Astrocyte (in vitro differentiated cells and primary cell): ENCODE measurements around the gene PHC1. TPM values are rescaled to one million over a fixed set of nuclear protein-coding genes. Genes with fewer than 3 reads are reported as not detected.

Experiments
- DNase-seq: peaks from one replicate; pipeline ENCODE4 v3.0.0-alpha.2; 2010; ENCODE audit warnings: low read depth
- FAIRE-seq: peaks from 2 replicates; lab custom pipeline; 2011; peaks lifted over from hg19 to GRCh38; lab: Jason Lieb, UNC
- H2AFZ ChIP-seq: 2 replicates; pipeline ENCODE4 v1.6.0; 2012; ENCODE audit warnings: low read depth, low read length, inconsistent platforms
- H3K27ac ChIP-seq: 2 replicates; pipeline ENCODE4 v1.5.1; 2011; ENCODE audit warnings: low read depth, low read length, inconsistent platforms
- H3K27me3 ChIP-seq: 2 replicates; pipeline ENCODE4 v1.6.0; 2011; ENCODE audit warnings: low read length, inconsistent platforms; ENCODE audit not compliant: insufficient read depth
- H3K36me3 ChIP-seq: 2 replicates; pipeline ENCODE4 v1.5.1; 2011; ENCODE audit warnings: low read length, inconsistent platforms; ENCODE audit not compliant: insufficient read depth
- H3K4me1 ChIP-seq: 2 replicates; pipeline ENCODE4 v1.5.1; 2011; ENCODE audit warnings: low read length, inconsistent platforms; ENCODE audit not compliant: insufficient read depth
- H3K4me2 ChIP-seq: 2 replicates; pipeline ENCODE4 v1.6.0; 2012; ENCODE audit warnings: low read length, inconsistent platforms
- H3K4me3 ChIP-seq: 2 replicates; pipeline ENCODE4 v1.5.1; 2011; ENCODE audit warnings: low read depth, mild to moderate bottlenecking, low read length, inconsistent platforms; ENCODE audit not compliant: insufficient read depth
- H3K79me2 ChIP-seq: 2 replicates; pipeline ENCODE4 v1.6.0; 2012; ENCODE audit warnings: mild to moderate bottlenecking, low read length, inconsistent platforms; ENCODE audit not compliant: insufficient read depth
- H3K9ac ChIP-seq: 2 replicates; pipeline ENCODE4 v1.6.0; 2012; ENCODE audit warnings: mild to moderate bottlenecking, low read length, inconsistent platforms
- H3K9me3 ChIP-seq: 2 replicates; pipeline ENCODE4 v1.5.1; 2012; ENCODE audit warnings: low read depth, mild to moderate bottlenecking, low read length, inconsistent platforms; ENCODE audit not compliant: insufficient read depth
- H4K20me1 ChIP-seq: 2 replicates; pipeline ENCODE4 v1.6.0; 2012; ENCODE audit warnings: low read length, inconsistent platforms; ENCODE audit not compliant: insufficient read depth
- H3K27ac Mint-ChIP-seq: one replicate; pipeline ENCODE4 v1.8.0; 2021; ENCODE audit warnings: mild to moderate bottlenecking, mixed read lengths; ENCODE audit not compliant: unreplicated experiment
- H3K27me3 Mint-ChIP-seq: one replicate; pipeline ENCODE4 v1.8.0; 2021; ENCODE audit warnings: low read depth, mixed read lengths; ENCODE audit not compliant: unreplicated experiment
- H3K36me3 Mint-ChIP-seq: one replicate; pipeline ENCODE4 v1.8.0; 2021; ENCODE audit warnings: low read depth, mixed read lengths; ENCODE audit not compliant: unreplicated experiment
- H3K4me1 Mint-ChIP-seq: one replicate; pipeline ENCODE4 v1.8.0; 2021; ENCODE audit warnings: low read depth, mixed read lengths; ENCODE audit not compliant: unreplicated experiment
- H3K4me3 Mint-ChIP-seq: one replicate; pipeline ENCODE4 v1.8.0; 2021; ENCODE audit warnings: mild to moderate bottlenecking, moderate library complexity, mixed read lengths; ENCODE audit not compliant: unreplicated experiment
- H3K9me3 Mint-ChIP-seq: one replicate; pipeline ENCODE4 v1.8.0; 2021; ENCODE audit warnings: mild to moderate bottlenecking, mixed read lengths; ENCODE audit not compliant: unreplicated experiment
- CTCF ChIP-seq: IDR thresholded peaks from 2 replicates; pipeline ENCODE4 v1.5.1; 2011; ENCODE audit warnings: low read depth, mild to moderate bottlenecking, inconsistent platforms, low read length, moderate library complexity; ENCODE audit not compliant: insufficient read depth
- EZH2 ChIP-seq: IDR thresholded peaks from 2 replicates; pipeline ENCODE4 v1.6.1; 2012; ENCODE audit warnings: mild to moderate bottlenecking, low read length, inconsistent platforms; ENCODE audit not compliant: insufficient read depth
- total RNA-seq: library from RNA; stranded (reverse); gene quantifications from 2 replicates; pipeline ENCODE4 v1.2.1, GENCODE V29; 2021

Gene PHC1
- total RNA-seq, 1 donor from 2014 or later = 35.4 TPM

DNA sequence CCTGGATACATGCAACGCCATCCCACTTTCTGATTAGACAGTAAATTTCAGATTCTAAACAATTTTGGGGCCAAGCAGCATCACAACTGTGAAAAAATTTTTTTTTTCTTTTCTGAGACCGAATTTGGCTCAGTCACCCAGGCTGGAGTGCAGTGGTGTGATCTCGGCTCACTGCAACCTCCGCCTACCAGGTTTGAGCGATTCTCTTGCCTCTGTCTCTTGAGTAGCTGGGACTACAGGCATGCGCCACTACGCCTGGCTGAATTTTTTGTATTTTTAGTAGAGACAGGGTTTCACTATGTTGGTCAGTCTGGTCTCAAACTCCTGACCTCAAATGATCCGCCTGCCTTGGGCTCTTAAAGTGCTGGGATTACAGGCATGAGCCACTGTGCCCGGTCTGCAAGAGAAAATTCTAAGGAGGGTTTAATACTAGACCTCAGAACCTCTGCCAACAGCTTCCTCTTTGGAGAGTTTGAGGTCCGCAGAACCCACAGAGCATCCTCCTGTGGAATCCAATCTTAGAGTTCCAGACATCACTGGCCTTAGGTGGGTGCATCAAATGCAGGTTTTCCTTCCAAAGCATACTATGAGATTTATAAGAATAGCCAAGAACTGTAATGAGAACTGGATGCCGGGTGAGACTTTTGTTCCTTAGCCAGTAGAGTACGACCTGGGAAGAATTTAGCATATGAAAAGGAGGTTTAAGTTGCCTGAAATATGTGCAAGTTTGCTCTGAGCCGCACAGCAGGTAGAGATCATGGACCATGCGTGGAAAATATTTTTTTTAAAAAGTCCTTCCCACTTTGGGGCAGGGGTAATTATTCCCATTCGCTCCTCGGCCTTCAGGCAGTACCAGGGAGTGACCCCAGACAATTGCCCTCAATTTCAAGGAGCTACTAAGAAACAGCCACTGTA lies 7.8 kb upstream of the PHC1 start:
- Histone ChIP-seq H3K4me3 (no peak overlapping the region), H3K27me3 (no peaks in the 10 kb centered on the region), H3K4me2 (no peak overlapping the region), H3K79me2 (no peaks in the 10 kb centered on the region), H3K36me3 (no peaks in the 10 kb centered on the region), H3K4me1 (no peaks in the 10 kb centered on the region), H3K9ac (no peak overlapping the region), H3K9me3 (no peaks in the 10 kb centered on the region), H3K27ac (no peak overlapping the region), H4K20me1 (no peaks in the 10 kb centered on the region), H2AFZ (no peak overlapping the region)
- H3K27me3 Mint-ChIP-seq = no peaks in the 10 kb centered on the region
- H3K9me3 Mint-ChIP-seq = no peaks in the 10 kb centered on the region
- no peak overlapping the region for H3K4me3 Mint-ChIP-seq
- no peaks in the 10 kb centered on the region for H3K36me3 Mint-ChIP-seq
- DNase-seq (no peak), FAIRE-seq (no peak)
- H3K27ac Mint-ChIP-seq = peak overlapping the region; percentile 35
- no peak for TF ChIP-seq EZH2
- no peak for TF ChIP-seq CTCF
- H3K4me1 Mint-ChIP-seq = peaks cover 11% of the 10 kb centered on the region

DNA sequence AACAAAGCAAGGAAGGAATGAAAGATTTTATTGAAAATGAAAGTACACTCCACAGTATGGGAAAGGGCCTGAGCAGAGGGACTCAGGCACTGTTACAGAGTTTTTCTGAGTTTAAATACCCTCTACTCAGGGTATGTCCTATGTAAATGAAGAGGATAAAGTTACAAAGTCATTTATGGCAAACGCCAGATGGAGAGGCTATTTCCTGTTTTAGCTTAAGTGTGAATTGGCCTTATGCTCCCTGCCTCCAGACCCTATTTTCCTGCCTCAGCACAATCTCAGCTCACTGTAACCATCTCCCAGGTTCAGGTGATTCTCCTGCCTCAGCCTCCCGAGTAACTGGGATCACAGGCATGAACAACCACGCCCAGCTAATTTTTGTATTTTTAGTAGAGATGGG lies 6.8 kb upstream of the PHC1 start:
- DNase-seq (no peak), FAIRE-seq (no peak)
- H3K4me2 ChIP-seq = no peak overlapping the region
- H3K4me1 ChIP-seq = no peaks in the 10 kb centered on the region
- no peaks in the 10 kb centered on the region for H3K36me3 ChIP-seq
- Mint-ChIP-seq H3K4me1 (peaks cover 17% of the 10 kb centered on the region), H3K9me3 (no peaks in the 10 kb centered on the region), H3K27ac (no peak overlapping the region), H3K4me3 (no peak overlapping the region), H3K36me3 (no peaks in the 10 kb centered on the region), H3K27me3 (no peaks in the 10 kb centered on the region)
- H3K27me3 ChIP-seq = no peaks in the 10 kb centered on the region
- H3K9ac ChIP-seq = no peak overlapping the region
- H3K4me3 ChIP-seq = no peak overlapping the region
- H2AFZ ChIP-seq = no peak overlapping the region
- no peak overlapping the region for H3K27ac ChIP-seq
- TF ChIP-seq EZH2 (no peak), CTCF (no peak)
- H4K20me1 ChIP-seq = no peaks in the 10 kb centered on the region
- H3K79me2 ChIP-seq = no peaks in the 10 kb centered on the region
- no peaks in the 10 kb centered on the region for H3K9me3 ChIP-seq

GRCh38 chr12:8909752-8910151 lies 4.6 kb upstream of the PHC1 start:
- Histone ChIP-seq H3K27ac (no peak overlapping the region), H3K4me2 (no peak overlapping the region), H2AFZ (no peak overlapping the region), H3K4me3 (no peak overlapping the region), H3K9me3 (no peaks in the 10 kb centered on the region), H4K20me1 (no peaks in the 10 kb centered on the region), H3K36me3 (no peaks in the 10 kb centered on the region), H3K9ac (no peak overlapping the region), H3K79me2 (peaks cover under 1% of the 10 kb centered on the region), H3K4me1 (peaks cover 8% of the 10 kb centered on the region), H3K27me3 (no peaks in the 10 kb centered on the region)
- H3K27me3 Mint-ChIP-seq = no peaks in the 10 kb centered on the region
- no peaks in the 10 kb centered on the region for H3K9me3 Mint-ChIP-seq
- no peak overlapping the region for H3K4me3 Mint-ChIP-seq
- DNase-seq = no peak
- no peak for FAIRE-seq
- TF ChIP-seq EZH2 (no peak), CTCF (no peak)
- H3K27ac Mint-ChIP-seq = no peak overlapping the region
- H3K36me3 Mint-ChIP-seq = peaks cover 2% of the 10 kb centered on the region
- H3K4me1 Mint-ChIP-seq = peaks cover 23% of the 10 kb centered on the region
